Stimulated activated CD4-positive, alpha-beta T cell treated with anti-CD3 and anti-CD28 coated beads, Interleukin-15, amount 100 ng/mL, for 48 hours (primary cell): ENCODE data around the gene SLC51B.
A peak's percentile ranks its signal among the peaks of the same experiment; 100 is the strongest.
"Not testable (repeated sequence)": the region's sequence is repeated elsewhere in the genome, so short reads cannot be mapped to it uniquely, and the experiment has no call there.

ENCODE experiments used
- DNase-seq, 2 donors: peaks; one replicate each; pipeline ENCODE4 v3.0.0-alpha.2; 2020; ENCODE audit warnings: low read depth in 2 of 2

The SLC51B gene

DNA sequence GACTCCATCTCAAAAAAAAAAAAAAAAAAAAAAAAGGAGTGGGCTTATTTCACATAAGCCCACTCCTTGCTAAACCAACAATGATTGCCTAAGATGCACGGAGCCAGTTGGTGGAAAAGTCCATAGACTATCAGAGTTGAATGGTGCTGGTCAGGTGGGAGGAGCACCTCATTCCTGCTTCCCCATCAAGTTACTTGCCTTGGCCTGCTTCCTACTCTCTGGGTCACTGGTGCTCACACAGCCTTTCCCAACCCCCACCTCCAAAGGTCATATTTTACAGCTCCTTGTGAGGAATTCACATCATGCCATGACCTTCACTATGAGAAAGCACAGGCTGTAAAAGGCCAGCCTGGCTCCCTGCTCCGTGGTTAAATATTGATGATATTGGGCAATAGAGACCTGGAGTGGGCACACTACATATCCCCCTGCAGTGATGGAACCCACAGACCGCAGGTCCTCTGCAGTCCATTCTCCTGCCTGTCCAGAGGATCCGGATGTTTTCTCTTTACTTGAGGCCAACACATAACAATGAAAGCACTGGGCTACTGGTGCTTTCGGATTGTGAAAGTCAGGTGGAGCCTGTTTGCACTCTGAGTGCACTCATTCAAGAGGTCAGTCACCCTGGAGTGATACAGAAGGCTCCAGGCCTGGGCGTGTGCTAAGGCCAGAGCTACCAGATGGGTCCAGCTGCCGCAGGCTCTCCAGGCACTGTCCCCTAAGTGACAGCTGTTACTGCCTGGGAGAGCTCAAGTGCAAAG is at the start of gene SLC51B:
Gene SLC51B (plus strand): TSS at position 664 of the 758 bp plus-strand sequence. CDS start 4,618 bp downstream, outside the sequence.
- no peak for DNase-seq

DNA sequence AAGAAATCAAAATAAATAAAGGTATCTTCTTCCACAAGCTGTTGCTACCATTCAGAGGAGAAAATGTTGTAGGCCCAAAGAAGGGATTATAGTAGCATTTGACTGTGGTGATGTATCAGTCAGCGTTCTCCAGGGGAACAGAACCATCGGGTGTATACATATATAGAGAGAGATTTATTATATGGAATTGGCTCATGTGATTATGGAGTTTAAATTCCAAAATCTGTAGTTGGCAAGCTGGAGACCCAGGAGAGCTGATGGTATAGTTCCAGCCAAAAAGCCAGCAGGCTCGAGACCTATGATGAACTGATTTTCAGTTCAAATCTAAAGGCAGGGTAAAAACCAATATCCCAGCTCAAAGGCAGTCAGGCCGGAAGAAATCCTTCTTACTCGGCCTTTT is 48.1 kb upstream of the SLC51B start:
- DNase-seq = no peak

DNA sequence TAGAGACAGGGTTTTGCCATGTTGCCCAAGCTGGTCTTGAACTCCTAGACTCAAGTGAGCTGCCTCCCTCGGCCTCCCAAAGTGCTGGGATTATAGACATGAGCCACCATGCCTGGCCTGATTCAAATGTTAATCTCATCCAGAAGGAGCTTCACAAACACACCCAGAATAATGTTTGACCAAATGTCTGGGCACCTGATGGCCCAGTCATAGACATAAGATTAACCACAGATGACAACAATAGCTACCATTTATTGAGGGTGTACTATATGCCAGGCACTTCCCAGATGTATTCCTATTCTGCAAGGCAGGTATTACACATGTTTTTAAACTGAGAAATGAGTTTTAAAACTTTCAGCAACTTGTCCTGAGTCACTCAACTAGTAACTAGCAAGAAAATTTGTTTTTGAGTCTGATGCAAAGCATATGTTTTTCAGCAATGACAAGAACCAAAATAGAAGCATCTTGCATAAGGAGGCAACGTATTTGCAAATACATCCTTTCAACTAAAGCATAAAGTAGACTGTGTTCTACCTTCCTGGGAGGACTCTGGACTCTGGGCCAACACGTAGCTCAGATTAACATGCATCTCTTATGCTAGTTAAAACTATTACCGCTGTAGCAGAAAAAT is 47.3 kb upstream of the SLC51B start:
- DNase-seq = no peak

DNA sequence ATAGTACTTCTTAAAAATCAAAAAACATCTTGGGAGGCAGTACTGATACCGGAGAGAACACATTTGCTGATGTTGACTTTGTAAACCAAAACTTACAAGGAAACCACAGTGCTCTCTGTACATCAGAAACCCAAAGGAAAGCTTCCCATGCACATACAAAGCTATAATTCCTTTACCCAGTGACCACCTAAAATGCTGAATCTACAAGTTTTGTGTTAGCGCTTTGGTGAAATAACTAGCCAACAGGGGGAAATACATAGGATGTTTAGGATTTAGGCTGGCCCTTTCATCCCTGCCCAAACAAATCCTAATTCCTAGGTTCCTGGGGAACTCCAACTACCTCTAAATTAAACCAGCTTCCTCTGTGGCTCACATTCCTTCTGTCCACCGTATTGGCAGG is 40.2 kb upstream of the SLC51B start:
- no peak for DNase-seq

DNA sequence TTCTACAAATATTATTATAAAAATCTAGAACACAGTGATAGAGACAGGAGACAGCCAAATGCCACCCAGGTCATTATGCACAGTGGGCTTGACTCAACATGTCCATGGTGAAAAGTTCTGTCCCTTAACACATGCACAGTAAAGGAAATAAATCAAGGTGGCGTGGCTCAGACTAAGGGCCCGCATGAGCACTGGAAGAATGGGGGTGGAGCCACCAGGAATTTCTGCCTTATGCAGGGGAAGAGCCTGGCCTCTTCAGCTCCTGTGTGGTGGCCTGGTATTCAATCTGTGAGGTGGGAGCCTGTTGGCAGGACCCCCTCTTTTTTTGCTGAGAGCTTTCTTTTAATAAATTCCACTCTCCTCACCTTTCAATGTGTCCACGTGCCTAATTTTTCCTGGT is 38.3 kb upstream of the SLC51B start:
- DNase-seq = no peak

DNA sequence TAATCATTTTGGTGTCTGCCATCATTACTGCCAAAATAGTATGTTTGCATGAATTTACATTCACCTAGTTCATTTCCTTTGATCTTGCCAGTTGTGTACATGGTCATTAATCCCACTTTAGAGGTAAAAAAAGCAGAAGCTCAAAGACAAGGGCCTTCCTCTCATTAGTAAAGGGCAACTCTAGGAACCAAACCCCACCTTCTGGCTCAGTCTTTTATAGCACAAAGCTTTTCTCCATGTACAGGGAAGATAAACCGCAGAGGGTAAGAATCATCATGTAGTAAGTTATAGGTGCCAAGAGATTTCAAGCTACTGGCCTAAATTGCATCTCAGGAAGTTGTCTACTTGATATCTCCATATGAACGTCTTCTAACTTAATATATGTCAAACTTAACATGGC is 36.2 kb upstream of the SLC51B start:
- DNase-seq = no peak

DNA sequence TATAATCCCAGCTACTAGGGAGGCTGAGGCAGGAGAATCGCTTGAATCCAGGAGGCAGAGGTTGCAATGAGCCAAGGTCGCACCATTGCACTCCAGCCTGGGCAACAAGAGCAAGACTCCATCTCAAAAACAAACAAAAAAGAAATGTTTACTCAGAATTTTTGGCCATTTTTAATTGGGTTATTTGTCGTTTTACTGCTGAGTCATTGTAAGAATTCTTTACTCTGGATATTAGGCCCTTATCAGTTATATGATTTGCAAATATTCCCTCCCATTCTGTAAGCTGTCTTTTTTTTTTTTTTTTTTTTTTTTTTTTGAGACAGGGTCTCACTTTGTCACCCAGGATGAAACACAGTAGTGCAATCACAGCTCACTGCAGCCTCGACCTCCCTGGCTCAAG is 34.0 kb upstream of the SLC51B start:
- DNase-seq = not testable (repeated sequence)

DNA sequence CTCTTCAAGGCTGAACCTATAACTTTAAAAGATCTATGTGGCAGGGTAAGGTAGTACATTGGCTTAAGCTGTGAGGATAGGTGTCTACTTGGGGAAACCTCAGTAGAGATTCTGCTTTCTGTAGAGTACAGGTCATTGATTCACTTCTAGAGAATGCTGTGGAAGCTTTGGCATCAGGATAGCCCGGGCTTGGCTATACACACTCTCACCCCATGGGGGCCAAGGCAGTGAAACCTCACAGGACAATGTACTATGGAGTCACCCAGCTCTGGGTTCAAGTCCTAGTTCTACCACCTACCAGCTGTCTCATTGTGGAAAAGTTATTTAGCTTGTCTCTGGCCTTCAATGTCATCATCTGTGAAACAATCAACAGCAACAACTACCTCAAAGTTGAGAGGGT is 24.8 kb upstream of the SLC51B start:
- DNase-seq = no peak

DNA sequence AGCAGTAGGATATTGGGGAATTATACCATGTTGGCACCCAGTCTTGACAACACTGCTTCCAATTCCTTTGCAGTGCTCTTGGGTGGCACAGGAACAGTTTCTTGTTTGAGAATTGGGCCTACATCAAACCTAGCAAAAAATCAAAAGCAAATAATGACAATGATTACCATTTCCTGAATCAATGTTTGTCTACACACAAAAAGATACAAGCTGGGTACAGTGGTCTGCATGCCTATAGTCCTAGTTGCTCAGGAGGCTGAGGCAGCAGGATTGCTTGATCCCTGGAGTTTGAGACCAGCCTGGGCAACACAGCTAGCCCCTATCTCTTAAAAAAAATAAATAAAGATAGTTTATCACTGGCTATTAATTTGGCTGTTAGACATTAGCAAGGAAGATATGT is 23.7 kb upstream of the SLC51B start:
- no peak for DNase-seq

DNA sequence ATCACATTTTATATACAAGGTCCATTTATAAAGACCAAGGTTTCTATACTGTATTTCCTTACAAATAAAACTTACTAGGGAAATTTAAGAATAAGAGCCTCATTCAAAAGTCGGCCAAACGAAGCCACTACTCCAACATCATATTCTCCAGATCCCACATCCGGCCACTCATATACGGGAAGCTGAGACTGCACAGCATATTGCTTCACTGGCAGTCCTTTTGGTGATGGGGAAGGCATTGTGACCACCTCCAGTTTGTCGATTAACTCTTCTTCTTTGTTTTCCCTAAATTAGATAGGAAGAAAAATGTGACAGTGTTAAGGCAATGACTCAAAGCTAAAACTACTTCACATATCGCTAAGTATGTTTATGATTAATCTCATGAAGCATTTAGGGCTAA is 18.4 kb upstream of the SLC51B start:
- no peak for DNase-seq

DNA sequence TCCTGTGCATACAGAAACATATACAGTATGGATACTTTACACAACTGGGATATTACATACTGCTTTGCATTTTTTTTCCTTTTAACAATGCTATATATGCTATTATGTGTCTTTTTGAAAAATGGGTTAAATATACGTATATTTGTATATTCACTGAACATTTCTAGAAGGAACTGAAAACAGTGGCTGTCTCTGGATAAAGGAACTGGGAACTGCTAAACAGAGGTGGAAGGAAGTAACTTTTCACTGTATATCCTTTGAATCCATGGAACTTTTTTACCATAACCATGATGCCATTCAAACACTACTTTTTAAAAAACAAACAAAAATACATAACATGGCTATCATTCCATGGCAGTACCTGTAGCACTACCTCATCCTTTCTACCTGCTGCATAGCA is 17.6 kb upstream of the SLC51B start:
- DNase-seq = no peak

DNA sequence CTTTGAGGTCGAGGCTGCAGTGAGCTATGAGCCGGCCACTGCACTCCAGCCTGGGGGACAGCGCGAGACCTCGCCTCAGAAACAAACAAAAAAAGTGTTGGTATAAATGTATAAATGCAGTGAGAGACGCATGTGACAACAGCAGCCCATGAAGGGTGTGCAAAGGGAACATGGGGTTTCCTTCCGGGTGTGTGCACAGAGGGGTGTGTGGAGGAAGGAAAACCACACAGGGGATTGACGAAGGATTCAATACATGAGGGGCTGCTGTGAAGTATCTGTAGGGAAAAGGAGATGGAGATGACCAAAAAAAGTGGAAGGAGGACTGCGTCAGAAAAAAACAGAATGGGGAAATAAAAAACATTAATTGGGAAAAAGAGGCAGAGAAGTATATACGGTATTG is 16.8 kb upstream of the SLC51B start:
- DNase-seq = no peak

DNA sequence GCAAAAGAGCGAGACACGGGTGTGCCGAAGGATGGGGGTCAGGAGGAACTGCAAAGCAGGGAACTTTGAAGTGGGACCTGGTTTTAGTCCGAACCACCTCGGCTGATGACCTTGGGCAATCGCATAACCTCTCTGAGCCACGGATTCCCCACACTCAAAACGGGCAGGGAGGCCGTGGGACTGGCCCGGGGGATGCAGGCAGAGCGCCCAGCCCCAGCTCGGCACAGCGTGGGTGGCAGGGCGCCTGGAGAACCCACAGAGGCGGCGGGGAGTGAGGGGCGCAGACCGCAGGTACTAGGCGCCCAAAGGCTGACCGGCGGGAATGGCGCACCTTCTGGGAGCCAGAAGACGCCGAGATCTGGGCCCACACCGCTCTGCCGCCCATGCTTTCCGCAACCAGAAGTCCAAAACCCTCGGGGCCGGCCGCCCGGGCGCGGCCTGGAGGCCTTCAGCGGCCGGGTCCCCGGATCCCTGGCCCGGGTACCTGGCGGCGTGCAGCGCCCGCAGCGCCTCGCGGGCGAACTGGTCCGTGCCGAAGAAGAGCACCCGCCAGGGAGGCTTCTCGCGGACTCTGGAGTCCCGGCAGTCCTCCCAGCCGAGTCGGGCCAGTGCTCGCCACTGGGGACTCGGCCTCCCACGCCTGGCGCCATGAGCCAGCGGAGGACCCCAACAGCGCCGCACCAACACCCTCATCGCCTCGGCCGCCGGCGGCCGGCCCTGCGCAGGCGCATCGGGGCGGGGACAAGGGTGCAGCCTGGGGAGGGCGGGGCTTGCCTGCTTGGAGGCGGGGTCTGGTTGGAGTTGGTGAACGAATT is 16.1 kb upstream of the SLC51B start, which contains the start of gene MTFMT:
Gene MTFMT (minus strand): TSS at position 719 of the 815 bp plus-strand sequence. CDS start 26 bp downstream, at position 693.
- DNase-seq = peak; percentile 78 to 93

DNA sequence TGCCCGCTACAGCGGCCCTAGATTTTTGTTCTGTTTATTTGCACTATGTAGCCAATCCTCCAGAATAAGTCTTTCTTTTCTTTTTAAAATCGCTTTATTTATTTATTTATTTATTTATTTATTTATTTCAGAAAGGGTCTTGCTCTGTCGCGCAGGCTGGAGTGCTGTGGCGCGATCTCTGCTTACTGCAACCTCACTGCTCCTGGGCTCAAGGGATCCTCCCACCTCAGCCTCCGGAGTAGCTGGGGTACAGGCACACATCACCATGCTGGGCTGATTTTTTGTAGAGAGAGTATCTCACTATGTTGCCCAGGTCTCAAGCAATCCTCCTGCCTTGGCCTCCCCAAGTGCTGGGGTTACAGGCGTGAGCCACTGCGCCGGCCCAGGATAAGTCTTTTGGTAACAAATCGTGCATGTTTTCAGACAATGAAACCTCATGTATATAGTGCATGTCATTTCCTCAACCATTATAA is 15.4 kb upstream of the SLC51B start:
- DNase-seq = no peak

DNA sequence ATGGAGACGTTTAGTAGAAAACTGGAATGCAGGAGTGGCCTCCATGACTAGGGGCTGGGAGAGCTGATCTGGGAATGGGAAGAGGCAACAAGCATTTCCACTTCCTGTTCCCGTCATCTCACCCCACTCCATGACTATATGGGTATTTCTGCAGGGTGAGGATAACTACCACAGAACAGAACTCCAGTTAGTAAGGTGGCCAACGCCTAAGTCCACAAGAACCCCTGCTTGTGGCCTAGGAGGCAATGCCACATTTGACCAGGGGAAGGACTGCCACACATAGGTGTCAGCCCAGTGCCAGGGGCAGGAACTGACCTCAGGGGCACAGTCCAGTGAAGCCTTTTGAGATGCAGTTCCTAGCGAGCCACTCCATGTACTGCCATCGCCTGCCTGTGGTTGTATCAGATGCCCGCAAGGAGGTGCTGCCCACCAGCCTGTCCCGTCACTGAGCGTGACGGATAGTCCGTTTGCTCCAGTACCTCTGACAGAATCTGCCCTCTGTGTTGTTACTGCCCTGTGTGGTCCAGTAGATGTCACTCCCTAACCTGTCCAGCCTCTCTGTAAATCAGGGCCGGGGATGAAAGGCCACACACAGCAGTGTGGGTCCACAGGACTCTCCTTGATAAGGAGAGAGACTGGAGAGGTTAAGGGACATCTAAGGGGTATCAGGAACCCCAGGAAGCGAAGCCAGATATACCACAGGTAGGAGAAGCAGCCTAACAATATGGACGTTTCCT is 12.2 kb upstream of the SLC51B start:
- DNase-seq = peak; percentile 29 to 32

DNA sequence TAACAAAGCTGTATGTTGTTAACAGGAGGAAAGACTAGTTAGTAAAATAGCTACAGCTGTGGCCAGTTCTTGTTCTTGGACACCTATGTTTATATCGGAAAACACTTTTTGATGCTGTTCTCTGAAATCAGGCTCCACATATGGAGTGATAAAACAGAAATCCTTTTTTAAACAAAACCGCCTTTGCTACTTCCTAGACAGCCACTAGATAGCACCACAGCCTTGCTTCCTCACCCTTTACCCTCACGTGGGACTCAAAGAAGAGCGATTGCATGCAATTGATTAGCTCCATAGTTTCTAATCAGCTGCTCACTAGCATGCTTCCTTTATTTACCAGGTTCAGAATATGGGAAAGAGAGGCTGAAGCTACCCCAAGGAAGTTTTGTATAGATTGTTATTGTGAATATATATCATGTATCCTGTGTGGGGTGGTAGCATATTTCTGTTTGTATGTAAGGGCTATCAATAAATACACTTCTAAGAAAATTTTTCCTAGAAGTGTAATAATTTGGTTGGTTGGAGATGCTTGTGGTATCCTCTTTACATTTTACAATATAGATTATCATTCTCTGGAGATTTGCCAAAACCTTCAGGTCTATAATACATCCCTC is 11.4 kb upstream of the SLC51B start:
- no peak for DNase-seq

DNA sequence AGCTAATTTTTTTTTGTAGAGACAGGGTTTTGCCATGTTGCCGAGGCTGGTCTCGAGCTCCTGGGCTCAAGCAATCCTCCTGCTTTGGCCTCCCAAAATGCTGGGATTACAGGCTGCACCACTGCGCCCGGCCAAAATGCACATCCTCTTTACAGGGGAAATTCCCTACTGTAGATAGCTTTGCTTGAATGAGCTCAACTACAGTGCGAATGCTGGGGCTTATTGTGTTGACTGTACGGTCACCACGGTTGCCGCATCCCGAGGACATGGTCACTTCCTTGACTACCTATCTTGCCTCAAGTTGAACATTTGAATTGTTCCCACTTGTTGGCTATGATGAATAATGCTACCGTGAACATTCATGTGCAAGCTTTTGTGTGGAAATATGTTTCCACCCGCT is 10.5 kb upstream of the SLC51B start:
- no peak for DNase-seq

DNA sequence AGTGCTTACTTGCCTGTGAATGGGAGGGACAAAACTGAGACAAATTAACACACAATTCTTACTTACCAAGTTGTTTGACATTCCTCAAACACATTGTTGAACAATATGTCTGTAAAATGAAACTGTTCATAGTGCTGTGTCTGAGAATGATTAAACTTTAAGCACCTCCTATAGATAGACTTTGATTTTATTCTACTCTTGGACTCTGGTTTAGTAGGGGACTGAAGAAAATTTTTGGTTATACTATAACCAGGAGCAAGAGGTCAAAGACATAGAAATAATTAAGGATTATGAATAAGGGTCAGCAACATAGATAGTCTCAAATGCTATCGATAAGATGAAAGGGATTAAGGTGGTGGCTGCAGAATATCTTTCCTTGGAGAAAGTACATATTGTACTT is 7.9 kb upstream of the SLC51B start:
- no peak for DNase-seq

DNA sequence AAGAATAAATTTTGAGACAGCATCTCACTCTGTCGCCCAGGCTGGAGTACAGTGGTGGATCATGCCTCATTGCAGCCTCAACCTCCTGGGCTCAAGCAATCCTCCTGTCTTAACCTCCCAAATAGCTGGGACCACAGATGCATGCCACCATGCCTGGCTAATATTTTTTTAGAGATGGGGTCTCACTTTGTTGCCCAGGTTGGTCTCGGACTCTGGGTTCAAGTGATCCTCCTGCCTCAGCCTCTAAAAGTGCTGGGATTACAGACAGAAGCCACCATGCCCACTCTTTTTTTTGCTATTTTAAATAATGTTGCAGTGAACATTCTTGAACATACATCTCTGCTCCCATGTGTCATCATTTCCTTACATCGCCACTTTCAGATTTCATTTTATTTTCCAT is 6.8 kb upstream of the SLC51B start:
- DNase-seq = no peak

DNA sequence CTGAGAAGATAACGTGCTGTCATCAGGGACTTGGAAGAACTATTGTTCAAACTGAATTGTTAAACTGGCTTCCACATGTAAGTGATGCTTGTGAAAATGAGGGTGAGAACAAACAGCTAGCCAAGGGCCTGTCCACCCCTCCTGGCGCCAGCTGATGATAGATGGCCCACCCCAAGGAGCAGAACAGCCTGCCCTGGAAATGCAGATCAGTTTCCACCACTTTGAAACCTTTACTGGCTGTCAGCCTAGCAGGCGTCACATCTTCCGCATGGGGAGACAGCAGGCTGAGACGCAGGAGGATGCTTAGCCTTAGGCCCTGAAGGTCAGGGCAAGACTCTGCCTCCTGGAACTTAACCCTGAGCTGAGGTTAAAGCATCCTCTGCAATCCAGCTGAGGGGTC is 6.4 kb upstream of the SLC51B start:
- DNase-seq = no peak

DNA sequence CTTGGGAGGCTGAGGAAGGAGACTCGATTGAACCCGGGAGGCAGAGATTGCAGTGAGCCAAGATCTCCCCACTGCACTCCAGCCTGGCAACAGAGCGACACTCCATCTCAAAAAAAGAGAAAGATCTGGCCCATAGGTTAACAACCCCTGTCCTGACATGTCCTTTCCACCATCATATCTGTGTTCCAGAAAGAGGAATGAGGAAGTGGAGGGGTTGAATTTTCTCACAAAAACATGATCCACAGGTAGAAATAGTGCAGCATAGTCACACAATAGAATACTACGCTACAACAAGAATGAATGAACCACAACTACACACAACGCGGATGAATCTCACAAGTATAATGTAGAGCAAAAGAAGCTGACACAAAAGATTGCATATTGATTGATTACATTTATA is 4.7 kb upstream of the SLC51B start:
- no peak for DNase-seq
